Stimulated activated CD8-positive, alpha-beta memory T cell treated with anti-CD3 and anti-CD28 coated beads, Interleukin-15, amount 100 ng/mL, for 48 hours (primary cell): Measurements from ENCODE around the gene SBK1.
"Not testable (repeated sequence)": the region's sequence is repeated elsewhere in the genome, so short reads cannot be mapped to it uniquely, and the experiment has no call there.

Source experiments
- DNase-seq, 2 donors: peaks; one replicate each; pipeline ENCODE4 v3.0.0-alpha.2; 2020; ENCODE audit warnings: low read depth in 2 of 2

The SBK1 gene

GRCh38 chr16:28335678-28336077 is 43.4 kb downstream of the SBK1 start:
- not testable (repeated sequence) for DNase-seq

- not testable (repeated sequence) for DNase-seq
These were observed 44.8 kb downstream of the SBK1 start for GRCh38 chr16:28336940-28337710.

GRCh38 chr16:28338230-28338629 is 45.9 kb downstream of the SBK1 start:
- DNase-seq, result not testable (repeated sequence)

GRCh38 chr16:28362600-28362999 is 70.3 kb downstream of the SBK1 start:
- not testable (repeated sequence) for DNase-seq

- not testable (repeated sequence) for DNase-seq
These were observed 71.1 kb downstream of the SBK1 start, which contains the start of gene NPIPB6 for GRCh38 chr16:28363408-28363807. NPIPB6 (minus strand) TSS chr16:28363508; CDS start chr16:28362822, 686 bp downstream.

- not testable (repeated sequence) for DNase-seq
These were observed 72.2 kb downstream of the SBK1 start for GRCh38 chr16:28364268-28365173.

GRCh38 chr16:28367926-28368325 is 75.6 kb downstream of the SBK1 start:
- not testable (repeated sequence) for DNase-seq
